ENCODE results near the gene USP35.

Gene USP35

DNA sequence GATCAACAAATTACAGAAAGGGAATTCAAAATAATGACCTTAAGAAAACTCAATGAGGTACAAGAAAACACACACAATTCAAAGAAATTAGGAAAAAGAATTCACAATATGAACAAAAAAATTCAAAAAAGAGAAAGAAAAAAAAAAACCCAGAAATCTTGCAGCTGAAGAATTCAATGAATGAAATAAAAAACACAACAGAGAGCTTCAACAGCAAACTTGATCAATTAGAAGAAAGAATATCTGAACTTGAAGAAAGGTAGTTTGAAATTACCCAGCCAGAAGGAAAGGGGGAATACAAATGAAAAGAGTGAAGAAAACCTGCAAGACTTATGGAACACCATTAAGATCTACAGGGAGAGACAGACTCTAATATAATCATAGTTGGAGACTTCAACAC is 52.8 kb downstream of the USP35 start:
- no peak for DNase-seq

DNA sequence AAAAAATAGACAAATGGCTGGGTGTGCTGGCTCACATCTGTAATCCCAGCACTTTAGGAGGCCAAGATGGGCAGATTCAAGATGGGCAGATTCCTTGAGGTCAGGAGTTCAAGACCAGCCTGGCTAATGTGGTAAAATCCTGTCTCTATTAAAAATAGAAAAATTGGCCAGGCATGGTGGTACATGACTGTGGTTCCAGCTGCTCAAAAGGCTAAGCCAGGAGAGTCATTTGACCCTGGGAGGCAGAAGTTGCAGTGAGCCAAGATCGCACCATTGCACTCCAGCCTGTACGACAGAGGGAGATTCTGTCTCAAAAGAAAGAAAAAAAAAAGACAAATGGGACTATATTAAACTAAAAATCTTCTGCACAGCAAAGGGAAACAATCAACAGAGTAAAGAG is 55.4 kb downstream of the USP35 start:
- DNase-seq: no peak

DNA sequence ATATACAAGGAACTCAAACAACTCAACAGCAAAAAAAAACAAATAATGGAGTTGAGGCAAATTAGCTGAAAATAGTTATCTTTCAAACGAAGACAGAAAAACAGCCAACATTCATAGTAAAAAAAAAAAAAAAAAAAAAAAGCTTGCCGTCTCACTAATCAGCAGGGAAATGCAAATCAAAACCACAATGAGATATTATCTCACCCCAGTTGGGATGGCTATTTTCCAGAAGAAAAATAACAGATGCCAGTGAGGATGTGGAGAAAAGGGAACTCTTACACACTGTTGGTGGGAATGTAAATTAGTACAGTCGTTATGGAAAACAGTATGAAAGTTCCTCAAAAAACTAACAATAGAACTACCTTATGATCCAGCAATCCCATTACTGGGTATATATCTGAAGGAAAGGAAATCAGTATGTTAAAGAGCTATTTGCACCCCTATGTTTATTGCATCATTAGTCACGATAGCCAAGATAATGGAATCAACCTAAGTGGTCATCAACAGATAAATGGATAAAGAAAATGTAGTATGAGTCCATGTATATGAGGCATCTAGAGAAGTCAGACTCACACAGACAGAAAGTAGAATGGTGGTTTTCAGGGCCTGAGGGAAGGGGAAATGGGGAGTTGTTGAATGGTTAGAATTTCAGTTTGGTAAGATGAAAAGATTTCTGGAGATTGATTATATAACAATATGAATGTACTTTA is 56.0 kb downstream of the USP35 start:
- no peak for DNase-seq

DNA sequence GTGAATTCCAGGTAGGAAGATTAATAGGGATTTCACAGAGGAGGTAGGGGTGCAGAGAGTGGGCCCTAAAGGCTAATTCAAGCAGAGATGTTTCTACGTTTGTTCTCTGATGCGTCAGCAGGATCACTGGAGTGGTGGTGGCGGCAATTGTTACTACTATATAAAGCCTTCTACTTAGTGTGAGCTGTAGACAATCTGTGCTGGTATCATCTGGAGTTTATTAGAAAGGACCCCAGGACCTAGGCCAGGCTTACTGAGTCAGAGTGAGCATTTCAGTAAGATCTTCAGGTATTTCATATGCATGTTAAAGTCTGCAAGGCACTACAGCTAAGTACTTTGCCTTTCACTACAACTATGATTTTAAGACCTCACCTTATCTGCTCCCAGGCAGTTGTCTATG is 59.5 kb downstream of the USP35 start:
- DNase-seq: no peak

DNA sequence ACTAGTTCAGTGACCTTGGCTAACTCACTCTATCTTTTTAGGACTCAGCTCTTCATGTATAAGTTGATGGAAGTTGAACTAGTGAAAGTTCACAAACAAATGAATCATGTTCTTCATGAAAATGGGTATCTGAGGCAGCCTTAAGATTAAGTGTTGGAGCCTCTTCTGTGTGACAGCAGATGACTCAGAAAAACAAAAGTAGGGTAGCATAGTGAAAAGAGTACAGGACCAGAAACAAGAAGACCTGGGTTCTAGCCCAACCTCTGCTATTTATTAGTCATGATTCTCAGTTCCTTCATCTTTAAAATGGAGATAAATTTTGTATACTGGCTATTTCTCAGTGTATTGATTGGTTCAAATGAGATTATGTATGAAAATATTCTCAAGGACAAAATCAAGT is 60.2 kb downstream of the USP35 start:
- no peak for DNase-seq

DNA sequence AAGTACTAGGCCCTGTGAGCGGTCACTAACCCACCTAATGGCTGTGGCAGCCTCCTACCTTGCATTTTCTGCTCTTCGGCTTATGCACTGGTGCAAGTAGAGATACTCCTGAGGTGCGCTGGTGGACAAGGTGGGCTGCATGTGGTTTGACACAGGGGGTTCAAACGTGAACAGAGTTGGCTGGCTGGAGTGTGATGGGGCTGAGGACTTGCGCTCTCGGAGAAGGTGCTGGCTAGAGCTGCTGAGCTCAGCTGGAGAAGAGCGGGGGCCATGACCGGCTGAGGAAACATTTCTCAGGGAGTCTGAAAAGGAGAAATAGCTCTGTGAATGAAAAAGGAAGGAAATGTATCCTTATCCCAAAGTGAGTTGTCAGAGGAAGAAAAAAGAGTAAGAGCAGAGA is 61.4 kb downstream of the USP35 start:
- no peak for DNase-seq

DNA sequence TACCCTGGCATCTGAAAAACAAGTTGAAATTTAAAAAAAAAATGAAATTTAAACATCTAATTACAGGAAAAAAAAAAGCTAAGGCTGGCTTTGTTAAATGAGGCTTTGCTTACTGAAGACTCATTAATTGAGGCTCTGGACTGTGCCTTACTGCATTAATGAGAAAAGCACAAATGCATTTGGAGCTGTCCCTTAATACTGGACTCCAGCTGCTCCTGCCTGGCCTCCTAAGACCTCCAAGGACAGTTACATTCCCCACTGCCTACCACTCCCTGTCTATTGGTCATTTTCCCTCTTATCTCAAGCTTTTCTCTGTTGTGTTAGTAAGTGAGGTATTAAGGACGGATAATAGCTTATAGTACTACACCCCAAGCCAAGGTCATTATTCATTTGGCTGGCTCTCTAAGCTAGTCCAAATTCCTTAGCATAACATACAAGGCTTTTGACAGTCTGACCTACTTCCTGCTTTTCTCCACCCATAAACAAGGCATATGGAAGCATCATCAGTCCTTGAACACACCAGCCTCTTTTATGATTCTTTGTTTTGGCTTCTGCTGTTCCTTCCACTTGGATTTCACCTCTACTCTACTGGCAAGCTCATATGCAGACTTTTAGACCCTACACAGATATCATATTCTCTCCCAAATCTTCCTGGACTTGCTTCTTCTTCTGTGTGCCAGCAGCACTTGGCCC is 62.5 kb downstream of the USP35 start:
- DNase-seq: no peak

DNA sequence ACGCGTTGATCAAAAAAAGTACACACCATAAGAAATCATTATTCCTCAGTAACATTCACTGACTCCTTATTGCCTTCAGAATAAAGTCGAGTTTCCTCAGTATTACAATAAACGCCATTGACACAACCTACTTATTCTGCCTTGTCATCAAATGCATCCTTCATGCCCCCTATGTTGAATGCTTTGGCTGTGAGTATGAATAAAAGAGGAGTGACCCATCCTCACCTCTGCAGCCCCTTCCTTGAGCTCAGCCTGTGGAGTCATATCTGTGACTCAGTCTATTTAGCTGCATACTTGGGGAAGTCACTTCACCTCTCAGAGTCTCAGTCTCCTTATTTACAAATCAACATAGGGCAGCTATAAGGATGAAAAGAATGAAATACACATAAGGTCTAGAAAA is 65.1 kb downstream of the USP35 start:
- no peak for DNase-seq

DNA sequence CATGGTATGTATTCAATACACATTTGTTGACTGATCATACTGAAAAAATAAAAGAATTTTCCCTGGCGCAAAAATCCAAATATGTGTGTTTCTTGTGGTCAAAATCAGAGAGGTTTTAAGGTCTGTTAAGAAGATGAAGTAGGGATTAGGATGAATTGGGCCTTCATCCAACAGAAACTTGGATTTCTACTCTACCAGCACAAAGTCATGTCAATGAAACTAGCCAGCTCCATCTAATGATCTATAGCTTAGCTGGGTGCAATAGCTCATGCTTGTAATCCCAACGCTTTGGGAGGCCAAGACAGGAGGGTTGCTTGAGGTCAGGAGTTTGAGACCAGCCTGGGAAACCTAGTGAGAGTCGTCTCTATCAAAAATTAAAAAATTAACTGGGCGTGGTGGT is 65.5 kb downstream of the USP35 start:
- no peak for DNase-seq

DNA sequence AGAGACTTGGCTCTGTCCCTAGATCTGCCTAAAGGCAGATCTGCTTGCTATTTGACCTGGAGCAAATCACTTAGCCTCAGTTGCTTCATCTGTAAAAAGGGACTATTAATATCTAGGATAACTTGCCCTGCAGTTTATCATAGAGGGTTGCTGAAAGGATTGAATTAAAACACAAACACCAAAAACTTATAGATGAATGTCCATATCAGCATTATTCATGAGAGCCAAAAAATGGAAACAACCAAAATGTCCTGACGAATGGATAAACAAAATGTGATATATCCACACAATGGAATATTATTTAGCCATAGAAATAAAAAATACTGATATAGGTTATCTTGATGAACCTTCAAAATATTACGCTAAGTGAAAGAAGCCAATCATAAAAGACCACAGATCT is 67.2 kb downstream of the USP35 start:
- no peak for DNase-seq

DNA sequence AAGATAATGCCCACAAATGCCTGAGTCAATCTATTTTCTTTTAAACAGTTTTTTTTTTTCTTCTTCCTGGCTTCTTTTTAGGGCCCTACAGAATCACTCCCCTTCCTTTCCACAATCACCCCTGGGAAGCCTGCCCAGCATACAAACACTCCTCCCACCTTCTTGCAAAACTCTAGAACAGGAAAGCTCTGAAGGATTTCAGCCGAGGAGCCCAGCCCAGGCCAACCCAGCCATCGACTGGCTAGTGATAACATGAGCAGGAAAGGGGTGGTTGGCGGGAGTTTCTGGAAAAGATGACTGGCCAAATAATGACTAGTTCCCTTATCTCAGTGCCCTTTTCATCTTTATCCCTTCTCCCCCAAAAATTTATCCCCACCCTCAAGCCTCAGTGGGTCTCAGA is 68.2 kb downstream of the USP35 start:
- no peak for DNase-seq

DNA sequence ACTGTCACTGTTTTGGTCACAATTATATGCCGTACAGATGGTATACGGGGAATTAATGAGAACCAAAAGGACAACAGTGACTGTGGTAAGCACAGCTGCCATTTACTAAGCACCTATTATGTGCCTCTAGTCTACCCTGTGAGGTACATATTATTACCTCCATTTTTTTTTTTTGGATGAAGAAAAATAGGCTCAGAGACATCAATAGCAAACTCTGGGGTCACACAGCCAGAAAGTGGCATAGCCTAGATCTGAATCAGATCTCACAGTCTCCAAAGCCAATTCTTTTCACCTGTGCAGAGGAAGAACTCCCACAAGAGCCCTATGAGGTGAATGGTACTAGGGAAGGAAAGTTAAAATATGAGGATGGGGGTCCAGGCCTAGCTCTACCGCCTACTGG is 68.9 kb downstream of the USP35 start:
- DNase-seq: no peak

DNA sequence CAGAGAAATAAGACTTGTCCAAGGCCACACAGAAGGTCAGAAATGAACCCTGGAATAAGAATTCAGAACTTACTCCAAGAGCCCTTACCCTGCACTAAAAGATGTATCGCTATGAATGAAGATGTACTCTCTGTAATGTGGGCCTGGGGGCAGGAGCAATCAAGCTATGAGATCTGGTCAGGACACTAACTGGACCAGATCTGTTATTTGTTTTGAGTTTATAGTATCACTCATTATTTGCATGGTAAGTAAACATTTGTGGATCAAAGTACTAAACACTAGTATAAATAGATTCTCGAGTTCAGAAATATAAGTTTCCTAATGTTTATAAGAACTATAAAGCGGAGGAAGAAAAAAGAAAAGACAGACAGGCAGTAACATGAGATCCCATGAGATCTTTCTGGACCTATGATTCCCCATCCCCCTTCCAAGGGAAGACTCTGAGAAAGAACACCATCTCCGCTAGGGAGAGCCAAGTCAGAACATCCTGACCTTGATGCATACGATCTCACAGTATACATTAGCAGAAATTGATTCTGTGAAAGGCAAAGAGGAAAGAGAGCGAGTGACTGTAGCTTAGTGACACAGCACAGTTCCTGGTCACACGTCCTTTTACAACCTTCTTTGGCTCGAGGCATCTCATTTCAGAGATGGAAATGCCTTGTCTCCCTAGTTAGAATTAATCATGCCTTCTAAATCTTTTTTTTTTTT is 71.2 kb downstream of the USP35 start:
- DNase-seq: no peak

DNA sequence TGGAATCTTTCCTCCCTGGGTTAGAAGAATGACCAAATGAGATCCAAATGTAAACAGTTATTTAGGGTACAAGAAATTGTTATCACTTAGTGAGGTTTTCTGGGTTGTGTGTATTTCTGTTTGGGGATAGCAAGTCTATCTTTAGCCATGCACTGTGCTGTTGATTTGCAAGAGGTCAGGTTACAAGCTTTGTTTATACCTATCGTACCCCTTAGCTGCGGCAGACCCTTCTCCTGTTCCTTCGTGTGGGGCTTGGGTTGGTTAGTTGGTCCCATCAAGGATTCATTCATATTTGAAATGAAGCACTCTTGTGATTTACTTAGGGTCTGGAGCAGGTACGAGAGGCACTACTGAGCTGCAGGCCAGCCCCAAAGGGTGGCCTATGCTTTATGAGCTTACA is 72.6 kb downstream of the USP35 start:
- no peak for DNase-seq

DNA sequence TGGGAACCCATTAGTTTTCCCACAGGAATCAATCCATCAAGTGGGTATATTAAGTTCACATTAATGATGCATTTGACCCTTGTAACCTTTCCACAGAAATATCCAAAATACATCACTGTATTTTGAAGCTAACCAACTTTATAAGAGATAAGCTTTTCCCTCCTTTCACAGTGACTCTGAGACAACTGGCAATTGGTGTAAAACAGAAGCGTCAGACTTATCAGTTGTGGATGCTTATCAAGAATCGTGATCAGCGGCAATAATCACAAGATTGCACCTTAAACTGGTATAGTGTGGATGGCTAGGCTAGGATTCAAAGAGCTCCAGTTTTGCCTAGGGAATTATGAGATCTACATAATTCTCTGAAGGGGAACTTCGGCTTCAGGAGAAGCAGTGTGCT is 73.1 kb downstream of the USP35 start:
- DNase-seq: no peak

DNA sequence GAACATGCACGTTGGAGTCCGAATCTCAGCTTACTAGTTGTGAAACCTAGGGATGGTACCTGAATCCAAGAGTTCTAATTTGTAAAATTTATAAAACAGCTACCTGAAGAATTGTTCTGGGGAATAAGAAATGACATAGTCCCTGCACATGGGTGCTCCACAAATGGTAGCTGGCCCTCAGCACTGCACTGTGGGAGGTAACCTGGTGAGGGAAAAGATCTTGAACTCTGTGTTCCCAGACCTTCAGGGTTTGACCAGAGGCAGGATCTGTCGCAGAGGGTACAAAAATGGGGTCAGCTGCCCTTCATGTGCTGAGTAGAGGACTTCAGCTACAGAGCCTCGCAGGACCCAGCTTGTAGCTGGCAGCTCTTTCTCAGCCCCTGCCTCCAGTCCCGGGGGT is 73.5 kb downstream of the USP35 start:
- no peak for DNase-seq

DNA sequence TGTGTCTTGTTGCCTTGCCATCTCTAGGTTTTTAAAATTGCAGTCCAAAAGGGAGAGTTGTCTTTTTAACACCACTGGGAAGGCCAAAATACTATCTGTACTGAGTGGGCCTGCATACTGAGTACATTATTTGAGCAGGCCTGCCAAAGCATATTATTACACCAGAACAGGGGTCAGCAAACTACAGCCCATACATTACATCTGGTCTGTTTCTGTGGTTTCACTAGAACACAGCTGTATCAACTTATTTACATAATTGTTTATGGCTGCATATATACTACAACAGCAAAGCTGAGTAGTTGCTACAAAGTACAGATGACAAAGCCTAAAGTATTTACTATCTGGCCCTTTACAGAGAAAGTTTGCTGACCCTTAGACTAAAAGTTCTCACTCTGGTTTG is 74.0 kb downstream of the USP35 start:
- no peak for DNase-seq
